ENCODE measurements around the gene TRIM75. TPM values are rescaled to one million over a fixed set of nuclear protein-coding genes. Genes with fewer than 3 reads are reported as not detected.

Gene TRIM75
- total and polyA plus RNA-seq, 12 donors: not detected

GRCh38 chr4:165094873-165095272 is 41.2 kb downstream of the TRIM75 start:
- Histone ChIP-seq H3K4me3 (no peak overlapping the region), H3K27ac (no peak overlapping the region), H3K36me3 (replicated peaks in 1 of 2) (peaks cover 0 to 14% of the 10 kb centered on the region in 2 donors), H3K4me1 (replicated peaks in 1 of 2) (no peaks in the 10 kb centered on the region), H3K27me3 (no peaks in the 10 kb centered on the region), H3K9me3 (replicated peaks in 1 of 3) (no peaks in the 10 kb centered on the region)
- no peak for DNase-seq
- WGBS, 4 donors: 93 to 98% (median 97%) methylated on average over 3 of the region's 3 CpGs
- intact Hi-C loops (cut with DNase I): loop anchor here in 1 of 2 donors (10.0 kb wide), 1 partner anchor 320 kb away; no protein-coding TSS in a partner anchor
- TF ChIP-seq POLR2A (IDR thresholded peaks at IDR 0.05) (no peak), CTCF (IDR thresholded peaks at IDR 0.05) (no peak)

GRCh38 chr4:165095291-165095690 is 41.6 kb downstream of the TRIM75 start:
- H3K9me3 ChIP-seq (replicated peaks in 1 of 3): no peaks in the 10 kb centered on the region
- WGBS, 4 donors: 50 to 56% (median 55%) methylated on average over 1 of the region's 1 CpG; no CpG with 5 or more reads in 1 of the 4 donors
- H3K4me3 ChIP-seq: no peak overlapping the region
- intact Hi-C loops (cut with DNase I): loop anchor here in 1 of 2 donors (10.0 kb wide), 1 partner anchor 320 kb away; no protein-coding TSS in a partner anchor
- H3K36me3 ChIP-seq (replicated peaks in 1 of 2): peaks cover 0 to 15% of the 10 kb centered on the region in 2 donors
- TF ChIP-seq CTCF (IDR thresholded peaks at IDR 0.05) (no peak), POLR2A (IDR thresholded peaks at IDR 0.05) (no peak)
- no peak overlapping the region for H3K27ac ChIP-seq
- H3K27me3 ChIP-seq: no peaks in the 10 kb centered on the region
- DNase-seq: no peak
- no peaks in the 10 kb centered on the region for H3K4me1 ChIP-seq (replicated peaks in 1 of 2)

- H3K9me3 ChIP-seq (replicated peaks in 1 of 3): no peaks in the 10 kb centered on the region
- intact Hi-C loops (cut with DNase I): loop anchor here in 1 of 2 donors (10.0 kb wide), 1 partner anchor 322 kb away; no protein-coding TSS in a partner anchor
- H3K36me3 ChIP-seq (replicated peaks in 1 of 2): peaks cover 0 to 26% of the 10 kb centered on the region in 2 donors
- no peak overlapping the region for H3K4me3 ChIP-seq
- TF ChIP-seq CTCF (IDR thresholded peaks at IDR 0.05): peak in 5 of 6 experiments; percentile 20 to 46 (median 39)
- no peak for TF ChIP-seq POLR2A (IDR thresholded peaks at IDR 0.05)
- 78 to 95% (median 82%) methylated on average over 2 of the region's 2 CpGs for WGBS, 4 donors
- no peaks in the 10 kb centered on the region for H3K4me1 ChIP-seq (replicated peaks in 1 of 2)
- DNase-seq: no peak
- no peaks in the 10 kb centered on the region for H3K27me3 ChIP-seq
- no peak overlapping the region for H3K27ac ChIP-seq
Observed at GRCh38 chr4:165096776-165097175, 43.1 kb downstream of the TRIM75 start.

- H3K27ac ChIP-seq: no peak overlapping the region
- WGBS, 4 donors: 79 to 88% (median 86%) methylated on average over 2 to 3 of the region's 3 CpGs
- H3K27me3 ChIP-seq: no peaks in the 10 kb centered on the region
- H3K4me3 ChIP-seq: no peak overlapping the region
- peaks cover 0 to 35% of the 10 kb centered on the region in 2 donors for H3K36me3 ChIP-seq (replicated peaks in 1 of 2)
- TF ChIP-seq CTCF (IDR thresholded peaks at IDR 0.05): no peak
- no peak for TF ChIP-seq POLR2A (IDR thresholded peaks at IDR 0.05)
- no peak for DNase-seq
- H3K9me3 ChIP-seq (replicated peaks in 1 of 3): no peaks in the 10 kb centered on the region
- intact Hi-C loops (cut with DNase I): no loop called here
- H3K4me1 ChIP-seq (replicated peaks in 1 of 2): no peaks in the 10 kb centered on the region
Observed at GRCh38 chr4:165101641-165102040, 48.0 kb downstream of the TRIM75 start.
